DMS153 (cell line): Measurements from ENCODE around the gene SRD5A2.

ENCODE experiments used
- DNase-seq: peaks from one replicate; lab custom pipeline; 2025; lab: John Stamatoyannopoulos, UW

Gene SRD5A2

GRCh38 chr2:31580321-31581117 lies at the start of gene SRD5A2:
SRD5A2 (minus strand) TSS chr2:31580938; CDS start chr2:31580900, 38 bp downstream.
- no peak for DNase-seq

DNA sequence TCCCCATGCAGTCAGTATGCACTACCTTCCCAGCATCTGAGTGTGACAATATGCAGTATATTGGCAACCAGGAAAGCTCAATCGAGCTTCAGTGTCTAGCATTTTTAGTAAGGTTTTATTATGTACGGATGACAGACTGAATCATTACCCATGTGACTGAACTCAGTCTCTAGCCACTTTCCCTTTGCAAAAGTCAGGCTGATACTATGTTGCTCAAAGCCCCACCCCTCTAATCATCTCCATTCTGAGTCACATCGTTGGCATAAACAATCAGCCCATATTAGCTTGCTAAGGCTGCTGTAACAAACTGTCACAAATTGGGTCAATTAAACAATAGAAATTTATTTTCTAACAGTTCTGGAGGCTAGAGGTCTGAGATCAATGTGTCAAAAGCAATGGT lies 25.8 kb upstream of the SRD5A2 start:
- no peak for DNase-seq

- DNase-seq: no peak
Observed at GRCh38 chr2:31598694-31599093, 18.0 kb upstream of the SRD5A2 start.

DNA sequence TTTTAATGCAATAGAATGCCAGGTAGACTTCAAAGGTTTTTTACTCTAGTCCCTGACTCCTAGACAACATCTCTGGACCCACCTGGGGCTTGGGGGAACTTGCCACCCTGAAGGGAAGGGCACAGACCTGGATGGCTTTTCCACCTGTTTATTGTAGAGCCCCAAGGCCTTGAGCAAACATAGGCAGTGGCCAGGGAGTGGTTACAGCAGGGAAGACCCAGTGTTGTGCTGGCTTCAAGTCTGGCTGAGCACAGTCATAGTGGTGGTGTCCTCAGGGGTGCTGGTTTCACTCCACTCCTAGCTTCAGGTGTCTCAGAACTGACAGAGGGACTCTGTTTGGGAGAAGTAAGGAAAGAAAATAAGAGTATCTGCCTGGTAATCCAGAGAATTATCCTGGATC lies 5.5 kb upstream of the SRD5A2 start:
- DNase-seq: no peak

DNA sequence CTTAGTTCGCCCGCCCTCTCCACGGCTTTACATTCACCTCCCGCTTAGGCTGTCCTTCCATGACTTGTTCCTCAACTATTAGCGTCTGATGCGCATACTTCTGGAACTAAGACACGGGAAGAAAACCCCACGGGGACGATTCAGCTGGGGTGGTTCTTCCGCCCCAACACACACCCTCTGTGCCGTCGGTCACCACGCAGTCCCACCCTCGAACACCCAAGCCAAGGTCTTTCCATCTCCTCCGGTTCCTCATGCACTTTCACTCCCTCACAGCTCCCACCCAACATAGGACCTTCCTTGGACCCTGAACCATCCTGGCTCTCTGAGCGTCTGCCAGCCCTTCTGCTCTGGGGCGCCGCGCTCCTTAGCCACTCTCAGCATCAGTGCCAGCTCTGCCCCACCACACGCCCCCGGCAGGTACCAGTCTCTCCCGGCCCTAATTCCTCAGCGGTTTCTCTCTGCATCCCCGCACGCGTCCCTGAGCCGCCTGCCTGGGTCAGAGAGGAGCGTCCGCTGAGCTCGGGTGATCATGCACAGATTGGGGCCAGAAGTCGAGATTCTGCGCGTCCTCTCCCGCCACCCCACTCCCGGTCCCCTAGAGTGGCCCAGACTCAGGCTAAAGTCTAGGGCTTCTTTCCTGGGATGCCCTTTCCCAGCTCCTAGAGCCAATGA lies 522 bp upstream of the SRD5A2 start:
- DNase-seq: no peak

DNA sequence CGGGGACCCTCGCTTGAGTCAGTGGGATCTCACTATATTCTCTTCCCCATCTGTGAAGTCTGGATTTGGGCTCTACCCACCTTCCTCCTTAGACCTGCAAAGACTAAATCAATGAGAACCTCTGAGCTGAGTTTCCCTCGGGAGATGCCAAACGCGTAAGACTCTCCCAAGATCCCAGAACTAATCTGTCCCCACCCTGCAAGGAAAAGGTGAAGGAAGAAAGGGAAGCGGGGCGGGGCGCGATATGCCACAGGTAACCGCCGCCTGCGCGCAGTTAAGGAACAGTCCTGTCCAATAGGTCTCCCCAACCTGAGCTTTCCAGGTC lies 780 bp downstream of the SRD5A2 start:
- DNase-seq: no peak

DNA sequence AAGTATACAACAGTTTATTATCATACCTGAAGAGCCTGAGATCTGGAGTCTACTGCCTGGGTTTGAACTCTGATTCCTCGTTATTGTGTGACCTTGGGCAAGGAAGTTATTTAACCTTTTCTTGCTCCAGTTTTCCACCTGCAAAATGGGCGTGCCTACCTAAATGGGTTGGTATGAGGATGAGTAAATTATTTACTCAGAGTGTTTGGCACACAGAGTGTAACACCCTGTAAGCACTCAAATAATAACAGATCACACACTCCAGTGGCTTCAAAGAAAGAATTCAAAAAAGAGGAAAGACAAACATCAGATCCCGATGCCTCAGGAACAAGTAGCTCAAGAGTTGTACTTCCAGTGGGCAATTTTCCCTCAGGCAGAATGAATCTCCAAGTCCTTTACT lies 2.4 kb downstream of the SRD5A2 start:
- no peak for DNase-seq

GRCh38 chr2:31577143-31577542 lies 3.6 kb downstream of the SRD5A2 start:
- DNase-seq: no peak

DNA sequence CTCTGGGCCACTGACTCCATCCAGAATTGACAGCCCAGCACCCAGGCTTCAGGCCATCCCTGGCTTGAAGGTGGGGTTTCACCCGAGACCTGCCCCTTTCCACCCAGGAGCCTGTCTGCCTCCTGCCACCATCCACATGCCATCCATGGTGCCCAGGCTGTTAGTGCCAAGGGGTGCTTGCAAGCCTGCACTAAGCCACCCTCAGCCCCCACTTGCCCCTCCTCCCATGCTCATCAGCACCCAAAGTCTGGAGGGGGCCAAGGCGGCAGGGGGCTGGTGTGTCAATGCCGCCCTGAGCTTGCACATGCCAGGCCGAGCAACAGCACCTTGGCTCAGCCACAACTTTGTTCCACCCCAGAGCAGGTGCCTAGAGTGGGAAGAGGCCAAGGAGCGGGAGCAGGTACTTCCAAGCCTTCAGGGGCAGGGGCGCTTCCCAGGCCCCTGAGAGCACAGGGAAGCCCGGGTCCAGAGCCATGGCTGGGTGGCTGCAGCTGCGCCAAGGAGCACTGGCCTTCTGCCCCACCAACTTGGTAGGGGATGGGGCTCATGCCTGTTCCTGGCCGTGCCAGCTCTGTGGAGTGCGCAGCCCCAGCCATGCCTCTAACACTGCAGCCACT lies 12.0 kb downstream of the SRD5A2 start:
- no peak for DNase-seq

DNA sequence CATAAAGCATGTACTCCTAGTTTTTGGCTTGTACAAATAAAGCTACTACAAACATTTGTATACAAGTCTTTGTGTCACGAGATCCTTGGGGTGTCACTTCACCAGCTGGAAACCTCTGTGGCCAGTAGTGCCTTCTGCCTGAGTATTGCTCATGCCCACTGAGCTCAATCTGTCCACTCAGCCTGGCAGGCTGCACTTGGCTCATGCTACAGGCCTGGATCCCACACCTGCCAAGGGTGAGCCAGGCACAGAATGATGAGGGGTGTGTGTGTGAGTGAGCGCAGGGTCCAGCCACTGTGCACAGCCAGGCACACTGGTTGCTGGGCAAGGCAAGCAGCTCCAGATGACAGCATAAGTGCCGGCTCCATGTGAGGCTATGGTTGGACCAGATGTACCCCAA lies 13.1 kb downstream of the SRD5A2 start:
- no peak for DNase-seq

DNA sequence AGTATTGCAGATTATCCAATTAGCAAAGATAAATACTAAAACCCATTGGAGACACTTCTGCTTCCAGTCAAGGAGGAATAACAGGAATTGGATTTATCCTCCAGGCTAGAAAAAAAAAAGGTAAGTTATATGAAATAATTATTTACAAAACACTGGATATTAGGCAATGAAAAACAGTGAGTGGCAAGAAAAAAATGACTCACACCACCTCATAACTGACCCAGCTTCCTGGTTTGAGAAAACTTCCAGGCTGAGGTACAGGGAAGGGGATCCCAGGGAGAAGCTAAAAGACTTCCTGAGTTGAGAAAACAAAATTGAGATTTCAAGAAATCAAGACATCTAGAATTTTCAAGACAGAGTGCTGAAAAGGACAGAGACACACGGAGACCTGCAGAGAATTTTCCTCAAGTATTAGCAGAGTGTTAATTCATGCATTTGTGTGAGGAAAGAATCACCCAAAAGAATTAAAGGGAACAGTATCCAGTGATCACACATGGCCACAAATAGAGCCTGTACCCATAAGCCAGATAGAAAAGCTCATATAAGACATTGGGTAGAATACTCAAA lies 17.4 kb downstream of the SRD5A2 start:
- no peak for DNase-seq

DNA sequence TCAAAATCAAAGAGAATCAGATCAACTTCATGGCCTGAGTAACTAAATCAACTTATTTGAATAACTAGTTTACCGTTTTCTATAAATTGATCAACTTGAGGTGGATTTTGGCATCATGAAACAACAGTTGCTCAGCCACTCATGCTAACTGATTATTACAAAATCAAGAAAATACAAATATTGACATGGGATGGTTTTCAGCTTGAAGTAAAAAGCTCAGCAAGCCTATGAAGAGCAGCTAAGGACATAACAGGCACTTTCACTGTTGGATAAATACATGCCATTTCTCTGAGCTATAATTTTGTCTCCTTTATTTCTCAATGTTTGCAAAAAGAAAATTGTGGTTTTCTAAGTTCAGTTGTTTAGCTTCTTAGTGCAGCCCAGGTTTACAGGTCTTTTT lies 18.9 kb downstream of the SRD5A2 start:
- no peak for DNase-seq

GRCh38 chr2:31558401-31559295 lies 22.1 kb downstream of the SRD5A2 start:
- DNase-seq: no peak

GRCh38 chr2:31556940-31557339 lies 23.8 kb downstream of the SRD5A2 start:
- DNase-seq: no peak

DNA sequence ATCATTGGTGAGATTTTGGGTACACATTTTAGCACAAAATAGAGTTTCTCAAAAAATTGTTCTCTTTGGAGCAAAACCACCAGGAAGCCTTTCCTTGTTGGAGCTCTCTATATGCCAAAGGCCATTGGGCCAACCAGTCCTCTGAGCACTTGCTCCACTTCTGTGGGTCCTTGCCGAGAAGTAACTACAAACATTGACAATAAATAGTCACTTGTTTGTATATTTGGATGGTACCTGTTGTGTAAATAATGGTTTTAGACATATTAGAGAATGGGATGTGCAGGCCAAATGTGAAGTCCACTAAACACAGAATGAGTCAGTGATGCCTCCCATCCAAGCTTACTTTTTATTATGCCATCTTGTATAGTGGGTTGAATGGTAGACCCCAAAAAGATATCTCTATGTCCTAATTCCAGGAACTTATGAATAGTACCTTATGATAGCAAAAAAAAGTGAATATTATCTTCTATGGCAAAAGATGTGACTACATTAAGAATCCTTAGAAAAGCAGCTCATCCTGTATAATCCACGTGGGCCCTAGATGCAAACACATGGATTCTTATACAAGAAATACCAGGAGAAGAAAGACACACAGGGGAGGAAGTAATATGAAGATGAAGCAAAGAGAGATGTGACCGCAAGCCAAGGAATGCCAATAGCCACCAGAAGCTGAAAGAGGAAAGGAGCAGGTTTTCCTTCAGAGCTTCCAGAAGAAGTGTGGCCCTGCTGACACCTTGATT lies 24.6 kb downstream of the SRD5A2 start:
- no peak for DNase-seq

DNA sequence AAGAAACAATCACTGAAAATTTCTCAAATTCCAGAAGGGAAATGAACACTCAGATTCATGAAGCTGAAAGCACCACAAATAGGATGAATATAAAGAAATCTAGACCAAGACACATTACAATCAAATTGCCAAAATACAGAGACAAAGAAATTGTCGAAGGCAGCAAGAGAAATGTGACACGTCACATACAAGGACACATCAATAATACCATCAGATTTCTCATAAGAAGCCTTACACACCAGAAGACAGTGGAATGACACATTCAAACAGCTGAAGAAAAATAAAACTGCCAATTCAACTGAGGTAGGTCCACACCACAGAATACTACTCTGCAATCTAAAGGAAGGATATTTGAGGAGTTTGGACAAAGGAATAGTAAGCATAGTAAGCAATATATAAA lies 27.4 kb downstream of the SRD5A2 start:
- DNase-seq: no peak

- no peak for DNase-seq
Observed at GRCh38 chr2:31547485-31547884, 33.3 kb downstream of the SRD5A2 start.

DNA sequence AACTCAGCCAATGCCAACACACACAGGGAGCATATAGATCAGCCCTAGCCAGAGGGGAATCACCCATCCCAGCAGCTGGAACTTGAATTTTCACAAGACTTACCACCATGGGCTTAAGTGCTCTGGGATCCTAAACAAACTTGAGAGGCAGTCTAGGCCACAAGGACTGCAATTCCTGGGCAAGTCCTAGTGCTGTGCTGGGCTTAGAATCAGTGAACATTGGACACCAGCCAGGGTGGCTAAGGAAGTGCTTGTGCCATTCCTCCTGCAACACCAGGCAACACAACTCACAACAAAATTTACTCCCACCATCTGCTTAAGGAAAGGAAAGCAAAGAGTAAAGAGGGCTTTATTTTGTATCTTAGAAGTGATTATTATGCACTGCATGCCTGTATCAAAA lies 38.9 kb downstream of the SRD5A2 start:
- no peak for DNase-seq

DNA sequence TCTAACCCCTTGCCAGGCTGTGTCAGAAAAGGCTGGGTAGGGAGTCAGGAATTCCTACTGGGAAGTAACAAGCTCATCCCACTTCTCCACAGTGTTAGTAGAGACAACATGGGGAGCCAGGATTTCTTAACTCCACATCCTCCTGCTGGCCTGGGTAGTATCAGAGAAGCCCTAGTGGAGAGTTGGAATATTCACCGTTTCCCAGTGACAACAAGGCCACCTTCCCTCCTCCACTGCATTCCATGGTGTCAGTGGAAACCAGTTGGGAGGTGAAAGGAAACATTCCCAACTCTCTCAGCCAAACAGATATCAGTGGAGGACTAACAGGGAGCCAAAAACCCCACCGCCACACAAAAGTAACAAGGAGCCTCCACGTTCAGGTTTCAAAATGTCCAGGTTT lies 41.2 kb downstream of the SRD5A2 start:
- DNase-seq: no peak

GRCh38 chr2:31535768-31536167 lies 45.0 kb downstream of the SRD5A2 start:
- no peak for DNase-seq

GRCh38 chr2:31534636-31535035 lies 46.1 kb downstream of the SRD5A2 start:
- DNase-seq: no peak
